PC-3 (cell line): ENCODE results near the gene ZBTB24. TPM values are rescaled to one million over a fixed set of nuclear protein-coding genes. Genes with fewer than 3 reads are reported as not detected.
A peak's percentile ranks its signal among the peaks of the same experiment; 100 is the strongest.

Experiments
- ATAC-seq: fragments of 200-7000 bp; cut with Tn5 transposase; 2 replicates; pipeline ENCODE4 v1.9.1; 2020; ENCODE audit warnings: mild to moderate bottlenecking, moderate library complexity
- BruUV-seq: library from RNA; stranded (reverse); fragments of 400-500 nt; replicated peaks from 2 replicates; lab custom pipeline; 2021; lab: Mats Ljungman, UMichigan
- CTCF ChIA-PET: fragments of 300-600 bp; sonication (Branson Sonifier 250); formaldehyde crosslinking; loops from one replicate; lab custom pipeline; 2022; ENCODE audit warnings: antibody characterized with exemption; lab: Charles Lee
- POLR2A ChIA-PET: fragments of 300-600 bp; sonication (Branson Sonifier 250); formaldehyde crosslinking; loops from one replicate; lab custom pipeline; 2022; ENCODE audit warnings: antibody characterized with exemption; ENCODE audit not compliant: unreplicated experiment; lab: Charles Lee
- DNase-seq: peaks from one replicate; pipeline ENCODE4 v3.0.0-alpha.2; 2015
- H2AFZ ChIP-seq: fragments of 300-600 bp; sonication (generic); 2 replicates; pipeline ENCODE4 v1.6.0; 2016; ENCODE audit warnings: antibody characterized with exemption, low read length
- H3F3A ChIP-seq: fragments of 300-600 bp; sonication (generic); one replicate; pipeline ENCODE4 v1.6.0; 2017; ENCODE audit warnings: antibody characterized with exemption, low read length, control low read depth, mild to moderate bottlenecking; ENCODE audit not compliant: unreplicated experiment
- H3K27ac ChIP-seq: fragments of 300-600 bp; sonication (generic); 2 replicates; pipeline ENCODE4 v1.5.1; 2016; ENCODE audit warnings: mild to moderate bottlenecking, low read length
- H3K27me3 ChIP-seq: fragments of 300-600 bp; sonication (generic); 2 replicates; pipeline ENCODE4 v1.6.1; 2016; ENCODE audit warnings: low read length, mixed read lengths
- H3K36me3 ChIP-seq: fragments of 300-600 bp; sonication (generic); 2 replicates; pipeline ENCODE4 v1.6.1; 2016; ENCODE audit warnings: low read depth, mixed run types, low read length, mixed read lengths
- H3K4me1 ChIP-seq: fragments of 300-600 bp; sonication (generic); 2 replicates; pipeline ENCODE4 v1.5.1; 2016; ENCODE audit warnings: low read length; ENCODE audit not compliant: insufficient read depth
- H3K4me2 ChIP-seq: fragments of 300-600 bp; sonication (generic); 2 replicates; pipeline ENCODE4 v1.6.0; 2016; ENCODE audit warnings: low read length
- H3K4me3 ChIP-seq: fragments of 300-600 bp; sonication (generic); 2 replicates; pipeline ENCODE4 v1.5.1; 2016; ENCODE audit warnings: mild to moderate bottlenecking, low read length, mixed read lengths
- H3K79me2 ChIP-seq: fragments of 300-600 bp; sonication (generic); 2 replicates; pipeline ENCODE4 v1.6.1; 2017; ENCODE audit warnings: low read length, mixed read lengths
- H3K9ac ChIP-seq: fragments of 300-600 bp; sonication (generic); 2 replicates; pipeline ENCODE4 v1.6.0; 2016; ENCODE audit warnings: mild to moderate bottlenecking, low read length
- H3K9me2 ChIP-seq: fragments of 300-600 bp; sonication (generic); replicated peaks from 2 replicates; pipeline ENCODE4 v1.6.1; 2016; ENCODE audit warnings: mixed run types, low read length, mixed read lengths
- H3K9me3 ChIP-seq: fragments of 300-600 bp; sonication (generic); 2 replicates; pipeline ENCODE4 v1.6.1; 2016; ENCODE audit warnings: low read length, mixed read lengths
- H4K20me1 ChIP-seq: fragments of 300-600 bp; sonication (generic); 2 replicates; pipeline ENCODE4 v1.6.1; 2016; ENCODE audit warnings: low read length, mixed read lengths
- EZH2 ChIP-seq: fragments of 300-600 bp; sonication (generic); IDR thresholded peaks from one replicate; pipeline ENCODE4 v1.6.1; 2017; ENCODE audit warnings: antibody characterized with exemption, mild to moderate bottlenecking, low read length; ENCODE audit not compliant: unreplicated experiment
- EZH2phosphoT487 ChIP-seq: fragments of 300-600 bp; sonication (generic); IDR thresholded peaks from 2 replicates; pipeline ENCODE4 v1.6.1; 2018; ENCODE audit warnings: mild to moderate bottlenecking, antibody characterized with exemption, low read length, borderline replicate concordance
- intact Hi-C: fragments of 100-400 bp; cut with micrococcal nuclease; formaldehyde crosslinking; loops from 2 replicates; pipeline ENCODE4 v1.9.0; 2023
- total RNA-seq: library from RNA; depleted of rRNA; stranded (reverse); fragments of >200 nt; gene quantifications from 2 replicates; pipeline ENCODE4 v1.2.3, GENCODE V29; 2014
- TF ChIP-seq, protein P1 (sequence below): fragments of 300-600 bp; sonication (generic); conservative IDR thresholded peaks from 2 replicates; pipeline ENCODE4 v1.5.1; 2017; ENCODE audit warnings: antibody characterized with exemption, low read depth, mild to moderate bottlenecking, low read length

The ZBTB24 gene
- total RNA-seq, 1 experiment from 2014 or later, result 6.1 TPM

DNA sequence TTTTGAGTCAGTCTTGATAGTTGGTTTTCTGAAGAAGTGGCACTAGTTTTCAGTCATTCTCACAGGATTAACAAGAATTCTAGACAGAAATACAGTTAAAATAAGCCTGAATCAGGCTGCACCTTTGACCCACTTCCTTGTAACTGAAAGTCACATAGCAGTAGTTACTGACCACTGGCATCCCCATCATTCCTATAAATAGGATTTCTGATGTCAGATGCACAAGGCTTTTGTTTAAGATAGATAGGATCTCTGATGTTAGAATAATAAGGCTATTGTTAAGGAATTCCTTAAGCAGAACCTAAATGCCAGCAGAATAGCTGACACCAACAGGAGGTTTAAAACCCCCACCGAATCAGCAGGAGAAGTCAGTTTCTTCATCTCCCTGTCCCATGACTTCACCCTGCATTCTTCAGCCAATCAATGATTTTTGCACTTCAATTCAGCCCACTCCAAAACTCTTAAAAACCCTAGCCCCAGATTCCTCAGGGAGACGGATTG, 30.6 kb upstream of the ZBTB24 start:
- Histone ChIP-seq H4K20me1 (no peaks in the 10 kb centered on the region), H3K4me2 (no peak overlapping the region), H3F3A (no peaks in the 10 kb centered on the region), H3K9ac (no peak overlapping the region), H2AFZ (no peak overlapping the region), H3K27me3 (no peaks in the 10 kb centered on the region), H3K4me3 (no peak overlapping the region), H3K9me3 (no peaks in the 10 kb centered on the region), H3K36me3 (no peaks in the 10 kb centered on the region), H3K9me2 (no peaks in the 10 kb centered on the region), H3K4me1 (peaks cover 4% of the 10 kb centered on the region; the same call in 1 of the 2 replicates), H3K27ac (peak overlapping the region; percentile 63), H3K79me2 (no peaks in the 10 kb centered on the region)
- POLR2A ChIA-PET, result no interaction called here
- peak; percentile 50 for ATAC-seq
- no peak for TF ChIP-seq EZH2phosphoT487
- TF ChIP-seq, protein P1, sequence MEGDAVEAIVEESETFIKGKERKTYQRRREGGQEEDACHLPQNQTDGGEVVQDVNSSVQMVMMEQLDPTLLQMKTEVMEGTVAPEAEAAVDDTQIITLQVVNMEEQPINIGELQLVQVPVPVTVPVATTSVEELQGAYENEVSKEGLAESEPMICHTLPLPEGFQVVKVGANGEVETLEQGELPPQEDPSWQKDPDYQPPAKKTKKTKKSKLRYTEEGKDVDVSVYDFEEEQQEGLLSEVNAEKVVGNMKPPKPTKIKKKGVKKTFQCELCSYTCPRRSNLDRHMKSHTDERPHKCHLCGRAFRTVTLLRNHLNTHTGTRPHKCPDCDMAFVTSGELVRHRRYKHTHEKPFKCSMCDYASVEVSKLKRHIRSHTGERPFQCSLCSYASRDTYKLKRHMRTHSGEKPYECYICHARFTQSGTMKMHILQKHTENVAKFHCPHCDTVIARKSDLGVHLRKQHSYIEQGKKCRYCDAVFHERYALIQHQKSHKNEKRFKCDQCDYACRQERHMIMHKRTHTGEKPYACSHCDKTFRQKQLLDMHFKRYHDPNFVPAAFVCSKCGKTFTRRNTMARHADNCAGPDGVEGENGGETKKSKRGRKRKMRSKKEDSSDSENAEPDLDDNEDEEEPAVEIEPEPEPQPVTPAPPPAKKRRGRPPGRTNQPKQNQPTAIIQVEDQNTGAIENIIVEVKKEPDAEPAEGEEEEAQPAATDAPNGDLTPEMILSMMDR, result no peak
- TF ChIP-seq EZH2, result no peak
- intact Hi-C loops, result no loop called here
- BruUV-seq, result no TSS peak
- CTCF ChIA-PET, result interaction anchor here (0.6 kb wide), 1 partner anchor 22 kb away, joined by 3 read pairs; no protein-coding TSS in a partner anchor
- DNase-seq, result peak; percentile 43

DNA sequence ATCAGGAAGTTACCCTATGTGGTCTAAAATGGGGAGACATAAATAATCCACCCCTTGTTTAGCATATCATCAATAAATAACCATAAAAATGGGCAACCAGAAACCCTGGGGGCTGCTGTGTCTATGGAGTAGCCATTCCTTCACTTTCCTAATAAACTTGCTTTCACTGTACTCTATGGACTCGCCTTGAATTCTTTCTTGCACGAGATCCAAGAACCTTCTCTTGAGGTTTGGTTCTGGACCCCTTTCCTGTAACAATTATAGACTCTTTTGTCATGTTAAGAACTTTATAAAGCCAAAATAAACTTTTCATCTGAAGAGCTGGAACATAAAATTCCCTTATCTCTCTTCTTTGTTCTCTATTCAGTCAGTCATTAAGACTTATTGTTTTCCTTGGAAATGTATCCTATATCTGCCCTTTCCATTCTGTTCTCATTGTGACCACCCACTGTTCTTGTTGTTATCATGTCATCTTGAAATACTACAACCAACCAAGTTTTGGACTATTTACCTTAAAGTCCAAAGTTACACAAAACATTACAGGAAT, 29.3 kb upstream of the ZBTB24 start:
- Histone ChIP-seq H3K4me2 (no peak overlapping the region), H3K36me3 (no peaks in the 10 kb centered on the region), H3F3A (no peaks in the 10 kb centered on the region), H3K27ac (no peak overlapping the region), H2AFZ (no peak overlapping the region), H3K27me3 (no peaks in the 10 kb centered on the region), H3K9ac (no peak overlapping the region), H3K9me2 (no peaks in the 10 kb centered on the region), H3K4me1 (peaks cover 4% of the 10 kb centered on the region; the same call in 1 of the 2 replicates), H4K20me1 (no peaks in the 10 kb centered on the region), H3K79me2 (no peaks in the 10 kb centered on the region), H3K4me3 (no peak overlapping the region), H3K9me3 (no peaks in the 10 kb centered on the region)
- no peak for TF ChIP-seq EZH2
- TF ChIP-seq EZH2phosphoT487, result no peak
- TF ChIP-seq, protein P1, result no peak
- intact Hi-C loops, result no loop called here
- CTCF ChIA-PET, result no interaction called here
- no peak for ATAC-seq
- DNase-seq, result no peak
- BruUV-seq, result no TSS peak
- POLR2A ChIA-PET, result no interaction called here

GRCh38 chr6:109511832-109512231, 28.8 kb upstream of the ZBTB24 start:
- BruUV-seq, result no TSS peak
- ChIA-PET CTCF (no interaction called here), POLR2A (interaction anchor here (0.7 kb wide), 1 partner anchor 99 kb away, joined by 4 read pairs; no protein-coding TSS in a partner anchor)
- Histone ChIP-seq H3K9ac (no peak overlapping the region), H3K4me2 (no peak overlapping the region), H2AFZ (no peak overlapping the region), H3K79me2 (no peaks in the 10 kb centered on the region), H4K20me1 (no peaks in the 10 kb centered on the region), H3F3A (no peaks in the 10 kb centered on the region), H3K27me3 (no peaks in the 10 kb centered on the region), H3K4me1 (peaks cover 4% of the 10 kb centered on the region; the same call in 1 of the 2 replicates), H3K4me3 (no peak overlapping the region), H3K9me2 (no peaks in the 10 kb centered on the region), H3K27ac (no peak overlapping the region), H3K36me3 (no peaks in the 10 kb centered on the region), H3K9me3 (no peaks in the 10 kb centered on the region)
- ATAC-seq, result no peak
- intact Hi-C loops, result no loop called here
- TF ChIP-seq, protein P1, result no peak
- TF ChIP-seq EZH2phosphoT487, result no peak
- no peak for TF ChIP-seq EZH2
- DNase-seq, result no peak
